Epithelial cell of proximal tubule (primary cell): ENCODE results near the gene HPX. TPM values are rescaled to one million over a fixed set of nuclear protein-coding genes. Genes with fewer than 3 reads are reported as not detected.

Experiments used
- DNase-seq: peaks from one replicate; pipeline ENCODE4 v3.0.0-alpha.2; 2011; ENCODE audit warnings: low read depth
- H3K4me3 ChIP-seq: 2 replicates; pipeline ENCODE4 v1.5.1; 2011; ENCODE audit warnings: low read depth, mild to moderate bottlenecking, low read length
- total RNA-seq: library from RNA; depleted of rRNA; stranded (reverse); fragments of >200 nt; gene quantifications from 2 replicates; pipeline ENCODE4 v1.2.3, GENCODE V29; 2015
- TF ChIP-seq, protein P1 (sequence below): conservative IDR thresholded peaks from 2 replicates; pipeline ENCODE4 v1.5.1; 2012; ENCODE audit warnings: low read depth, mild to moderate bottlenecking, low read length

The HPX gene, protein sequence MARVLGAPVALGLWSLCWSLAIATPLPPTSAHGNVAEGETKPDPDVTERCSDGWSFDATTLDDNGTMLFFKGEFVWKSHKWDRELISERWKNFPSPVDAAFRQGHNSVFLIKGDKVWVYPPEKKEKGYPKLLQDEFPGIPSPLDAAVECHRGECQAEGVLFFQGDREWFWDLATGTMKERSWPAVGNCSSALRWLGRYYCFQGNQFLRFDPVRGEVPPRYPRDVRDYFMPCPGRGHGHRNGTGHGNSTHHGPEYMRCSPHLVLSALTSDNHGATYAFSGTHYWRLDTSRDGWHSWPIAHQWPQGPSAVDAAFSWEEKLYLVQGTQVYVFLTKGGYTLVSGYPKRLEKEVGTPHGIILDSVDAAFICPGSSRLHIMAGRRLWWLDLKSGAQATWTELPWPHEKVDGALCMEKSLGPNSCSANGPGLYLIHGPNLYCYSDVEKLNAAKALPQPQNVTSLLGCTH
- 0.06 and 1.0 TPM in 2 replicates for total RNA-seq

DNA sequence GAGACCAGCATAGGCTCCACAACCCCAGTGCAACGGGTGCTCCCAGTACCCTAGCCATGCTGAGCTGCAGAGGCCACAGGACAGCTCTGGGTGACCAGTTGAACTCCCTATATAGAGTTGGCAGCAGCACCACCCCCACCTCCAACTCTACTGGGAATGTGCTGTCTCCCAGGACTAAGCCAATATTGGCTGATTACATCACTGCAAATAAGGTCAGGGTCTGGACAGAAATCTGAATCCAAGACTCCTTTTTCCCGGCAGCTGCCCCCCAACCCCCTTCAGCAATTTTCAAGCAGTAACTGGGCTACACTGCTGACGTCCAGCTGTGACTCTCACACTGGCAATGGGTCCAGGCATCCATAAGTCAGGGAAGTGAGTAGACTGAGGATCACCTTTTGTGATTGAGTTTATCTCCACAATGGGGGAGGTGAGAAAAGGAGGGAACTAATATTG lies at the start of gene HPX:
HPX (minus strand) TSS at position 82 of the 453 bp plus-strand sequence; CDS start at position 58, 24 bp downstream.
- no peak for DNase-seq
- H3K4me3 ChIP-seq, result no peak within 1 kb of the TSS
- TF ChIP-seq, protein P1, sequence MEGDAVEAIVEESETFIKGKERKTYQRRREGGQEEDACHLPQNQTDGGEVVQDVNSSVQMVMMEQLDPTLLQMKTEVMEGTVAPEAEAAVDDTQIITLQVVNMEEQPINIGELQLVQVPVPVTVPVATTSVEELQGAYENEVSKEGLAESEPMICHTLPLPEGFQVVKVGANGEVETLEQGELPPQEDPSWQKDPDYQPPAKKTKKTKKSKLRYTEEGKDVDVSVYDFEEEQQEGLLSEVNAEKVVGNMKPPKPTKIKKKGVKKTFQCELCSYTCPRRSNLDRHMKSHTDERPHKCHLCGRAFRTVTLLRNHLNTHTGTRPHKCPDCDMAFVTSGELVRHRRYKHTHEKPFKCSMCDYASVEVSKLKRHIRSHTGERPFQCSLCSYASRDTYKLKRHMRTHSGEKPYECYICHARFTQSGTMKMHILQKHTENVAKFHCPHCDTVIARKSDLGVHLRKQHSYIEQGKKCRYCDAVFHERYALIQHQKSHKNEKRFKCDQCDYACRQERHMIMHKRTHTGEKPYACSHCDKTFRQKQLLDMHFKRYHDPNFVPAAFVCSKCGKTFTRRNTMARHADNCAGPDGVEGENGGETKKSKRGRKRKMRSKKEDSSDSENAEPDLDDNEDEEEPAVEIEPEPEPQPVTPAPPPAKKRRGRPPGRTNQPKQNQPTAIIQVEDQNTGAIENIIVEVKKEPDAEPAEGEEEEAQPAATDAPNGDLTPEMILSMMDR, result no peak

DNA sequence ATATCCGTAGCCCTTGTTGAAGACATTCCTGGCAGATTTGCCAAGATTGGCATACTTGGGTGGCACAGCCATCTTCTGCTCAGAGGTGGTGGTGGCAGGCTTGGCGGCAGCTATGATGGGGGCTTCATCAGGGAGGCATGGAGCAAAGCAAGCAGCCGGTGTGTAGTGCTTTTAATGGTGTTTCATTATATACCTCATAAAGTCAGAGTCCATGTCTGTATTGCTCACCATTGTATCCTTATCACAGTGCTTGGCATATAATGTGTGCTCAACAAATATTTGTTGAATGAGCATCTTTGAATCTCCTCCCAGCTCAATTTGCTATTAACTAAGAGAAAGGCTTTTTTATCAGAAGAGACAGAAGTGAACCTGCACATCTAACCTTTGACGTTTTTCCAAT lies 48.5 kb upstream of the HPX start:
- TF ChIP-seq, protein P1, result no peak

GRCh38 chr11:6488821-6489220 lies 48.0 kb upstream of the HPX start:
- TF ChIP-seq, protein P1, result no peak
- DNase-seq, result no peak
- no peak overlapping the region for H3K4me3 ChIP-seq

More for the DNA sequence above, 48.5 kb upstream of the HPX start:
- H3K4me3 ChIP-seq, result no peak overlapping the region
- DNase-seq, result no peak

DNA sequence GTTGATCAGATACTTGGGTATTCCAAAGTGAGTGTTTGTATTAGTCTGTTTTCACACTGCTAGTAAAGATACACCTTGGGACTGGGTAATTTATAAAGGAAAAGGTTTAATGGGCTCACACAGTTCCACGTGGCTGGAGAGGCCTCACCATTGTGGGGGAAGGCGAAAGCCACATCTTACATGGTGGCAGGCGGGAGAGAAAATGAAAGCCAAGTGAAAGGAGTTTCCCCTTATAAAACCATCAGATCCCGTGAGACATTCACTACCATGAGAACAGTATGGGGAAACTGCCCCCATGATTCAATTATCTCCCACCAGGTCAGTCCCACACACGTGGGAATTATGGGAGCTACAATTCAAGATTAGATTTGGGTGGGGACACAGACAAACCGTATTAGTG lies 47.6 kb upstream of the HPX start:
- TF ChIP-seq, protein P1, result no peak
- DNase-seq, result no peak
- H3K4me3 ChIP-seq, result no peak overlapping the region

GRCh38 chr11:6486938-6487337 lies 46.2 kb upstream of the HPX start:
- H3K4me3 ChIP-seq, result no peak overlapping the region
- TF ChIP-seq, protein P1, result no peak
- DNase-seq, result no peak

DNA sequence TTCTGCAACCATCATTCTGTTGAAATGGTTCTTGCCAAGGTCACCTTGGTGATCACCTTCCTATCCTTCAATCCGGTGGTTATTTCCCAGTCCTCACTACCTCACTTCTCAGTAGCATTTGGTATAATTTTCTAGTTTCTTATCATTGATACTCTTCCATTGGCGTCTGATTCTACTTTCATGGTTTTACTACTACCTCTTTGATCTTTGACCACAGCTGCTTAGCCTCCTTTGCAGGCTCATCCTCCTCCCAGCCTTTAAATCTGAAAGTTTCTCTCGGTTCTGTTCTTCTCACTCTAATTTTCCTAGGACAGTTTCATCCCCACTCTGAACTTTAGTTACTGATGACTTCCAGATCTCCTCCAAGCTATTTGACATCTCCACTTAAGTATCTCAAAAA lies 45.5 kb upstream of the HPX start:
- no peak overlapping the region for H3K4me3 ChIP-seq
- no peak for DNase-seq
- TF ChIP-seq, protein P1, result no peak
